ENCODE measurements around the gene MYCN.
"Not testable (repeated sequence)": the region's sequence is repeated elsewhere in the genome, so short reads cannot be mapped to it uniquely, and the experiment has no call there.

Gene MYCN

DNA sequence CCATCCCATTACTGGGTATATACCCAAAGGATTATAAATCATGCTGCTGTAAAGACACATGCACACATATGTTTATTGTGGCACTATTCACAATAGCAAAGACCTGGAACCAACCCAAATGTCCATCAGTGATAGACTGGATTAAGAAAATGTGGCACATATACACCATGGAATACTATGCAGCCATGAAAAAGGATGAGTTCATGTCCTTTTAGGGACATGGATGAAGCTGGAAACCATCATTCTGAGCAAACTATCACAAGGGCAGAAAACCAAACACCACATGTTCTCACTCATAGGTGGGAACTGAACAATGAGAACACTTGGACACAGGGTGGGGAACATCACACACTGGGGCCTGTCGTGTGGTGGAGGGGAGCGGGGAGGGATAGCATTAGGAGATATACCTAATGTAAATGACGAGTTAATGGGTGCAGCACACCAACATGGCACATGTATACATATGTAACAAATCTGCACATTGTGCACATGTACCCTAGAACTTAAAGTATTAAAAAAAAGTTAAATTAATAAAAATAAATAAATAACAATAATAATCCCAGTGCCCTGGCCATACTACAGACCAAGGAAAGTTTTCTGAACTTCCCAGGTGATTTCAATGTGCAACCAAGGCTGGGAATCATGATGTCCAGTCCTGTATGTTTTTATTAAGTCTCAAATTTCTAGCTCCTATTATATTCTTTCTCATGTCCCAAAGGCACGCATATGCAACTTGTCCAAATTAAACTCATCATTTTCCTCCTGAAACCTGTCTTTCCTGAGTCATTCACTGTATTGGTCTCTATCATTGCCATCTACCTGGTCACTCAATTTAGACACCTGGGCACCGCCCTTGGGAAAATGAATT lies 23.0 kb downstream of the MYCN start:
- DNase-seq = not testable (repeated sequence)

DNA sequence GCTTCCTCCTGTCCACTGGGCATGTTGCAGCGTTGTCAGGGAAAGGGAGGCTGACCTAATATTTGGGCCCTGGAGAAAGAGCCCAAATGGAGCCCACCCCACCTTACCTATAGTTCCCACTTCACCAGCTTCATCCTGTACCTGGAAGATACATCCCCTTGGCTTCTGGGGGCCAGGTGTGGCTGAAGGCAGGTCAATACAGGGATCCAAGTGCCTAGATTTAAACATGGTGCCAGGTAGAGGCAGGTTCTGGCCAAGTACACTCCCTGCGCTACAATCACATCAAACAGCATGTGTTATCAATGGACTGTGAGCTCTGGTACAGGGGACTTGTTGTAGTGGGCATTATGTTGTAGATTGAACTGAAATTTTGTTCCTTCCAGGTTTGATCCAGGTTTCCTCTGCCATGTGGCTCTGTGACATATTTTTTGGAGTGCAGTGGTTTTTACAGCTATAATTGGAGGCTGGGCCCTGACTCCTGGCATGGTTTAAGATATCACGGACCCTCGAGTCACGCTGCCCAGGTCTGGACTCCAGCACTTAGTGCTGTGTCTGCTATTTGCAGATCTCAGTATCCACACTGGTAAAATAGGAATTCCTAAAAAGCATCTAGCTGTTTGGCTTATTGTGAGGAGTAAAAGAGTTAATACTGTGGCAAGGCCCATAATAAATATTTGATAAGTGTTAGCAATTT lies 23.8 kb downstream of the MYCN start:
- DNase-seq = no peak

DNA sequence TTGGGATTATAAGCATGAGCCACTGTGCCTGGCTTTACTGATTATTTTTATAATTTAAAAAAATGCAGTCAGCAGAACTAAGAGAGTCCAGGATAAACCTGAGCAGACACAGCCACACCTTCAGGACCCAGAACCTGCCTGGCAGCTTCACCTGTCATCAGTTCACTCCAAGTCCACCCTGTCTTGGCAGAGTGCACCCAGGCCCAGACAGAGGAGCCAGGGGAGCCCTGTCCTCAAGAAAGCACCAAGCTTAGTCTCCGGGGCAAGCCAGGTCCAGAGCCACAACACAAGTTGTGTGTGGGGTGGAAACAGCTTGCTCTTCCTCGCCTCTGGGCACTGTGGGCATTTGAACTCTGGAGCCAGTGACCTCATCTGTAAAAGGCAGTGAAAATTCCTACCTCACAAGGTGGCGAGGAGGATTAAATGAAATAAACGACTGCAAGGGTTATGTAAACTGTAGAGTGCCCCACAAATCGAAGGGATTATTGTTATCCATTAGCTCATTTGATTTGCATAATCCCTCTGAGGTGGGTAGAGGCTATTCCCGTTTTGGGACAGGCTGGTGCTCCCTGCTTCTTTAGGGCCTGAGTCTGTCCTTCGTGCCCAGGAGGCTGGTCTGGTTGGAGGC lies 24.7 kb downstream of the MYCN start:
- DNase-seq = no peak

DNA sequence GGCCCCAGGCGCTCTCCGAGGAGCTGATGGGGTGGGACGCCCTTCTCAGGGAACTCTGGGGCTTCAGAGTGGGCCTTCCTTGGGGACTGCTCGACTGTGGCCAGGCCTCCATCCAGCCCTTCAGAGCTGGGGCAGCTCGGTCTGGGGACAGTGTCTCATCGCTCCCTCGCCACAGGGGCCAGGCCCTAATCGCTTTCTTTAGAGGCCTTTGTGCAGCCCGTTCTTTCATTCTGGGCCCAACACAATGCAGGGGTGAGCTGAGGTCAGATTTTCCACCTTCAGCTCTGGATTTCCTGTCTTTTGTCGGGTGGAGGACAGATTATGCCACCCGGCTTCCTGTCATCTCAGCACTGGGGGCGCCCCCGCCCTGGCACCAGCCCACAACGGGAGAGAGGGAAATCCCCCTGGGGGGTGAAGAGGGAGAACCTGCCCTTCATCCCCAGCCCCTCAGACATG lies 25.2 kb downstream of the MYCN start:
- no peak for DNase-seq

DNA sequence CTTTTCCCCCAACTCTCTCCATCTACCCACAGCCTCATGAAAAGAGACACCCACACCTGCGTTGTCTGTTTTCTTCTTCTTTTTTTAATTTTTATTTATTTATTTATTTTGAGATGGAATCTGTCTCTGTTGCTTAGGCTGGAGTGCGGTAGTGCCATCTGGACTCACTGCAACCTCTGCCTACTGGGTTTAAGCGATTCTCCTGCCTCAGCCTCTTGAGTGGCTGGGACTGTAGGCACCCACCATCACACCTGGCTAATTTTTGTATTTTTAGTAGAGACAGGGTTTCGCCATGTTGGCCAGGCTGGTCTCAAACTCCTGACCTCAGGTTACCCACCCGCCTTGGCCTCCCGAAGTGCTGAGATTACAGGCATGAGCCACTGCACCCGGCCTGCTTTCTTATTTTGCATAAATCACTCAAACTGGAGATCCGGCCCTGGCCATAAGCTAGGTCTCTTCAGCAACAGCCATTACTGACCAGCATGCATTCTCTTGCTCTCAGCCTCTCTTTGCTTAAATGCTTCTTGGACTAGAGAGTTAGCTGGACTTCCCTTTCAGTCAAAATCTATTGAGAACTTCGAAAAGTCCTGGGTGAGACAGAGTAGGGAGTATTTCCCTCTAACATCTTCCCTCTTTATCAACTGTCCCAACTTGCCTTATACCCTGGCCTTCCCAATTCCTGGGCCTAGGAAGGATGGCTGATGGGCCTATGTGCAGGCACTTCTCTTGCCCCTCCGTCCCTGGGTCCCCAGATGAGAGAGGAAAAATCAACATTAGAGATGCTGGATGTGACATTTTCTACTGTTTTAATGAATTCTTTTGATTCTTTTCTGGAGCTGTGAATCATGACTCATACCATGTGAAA lies 27.3 kb downstream of the MYCN start:
- DNase-seq = no peak

DNA sequence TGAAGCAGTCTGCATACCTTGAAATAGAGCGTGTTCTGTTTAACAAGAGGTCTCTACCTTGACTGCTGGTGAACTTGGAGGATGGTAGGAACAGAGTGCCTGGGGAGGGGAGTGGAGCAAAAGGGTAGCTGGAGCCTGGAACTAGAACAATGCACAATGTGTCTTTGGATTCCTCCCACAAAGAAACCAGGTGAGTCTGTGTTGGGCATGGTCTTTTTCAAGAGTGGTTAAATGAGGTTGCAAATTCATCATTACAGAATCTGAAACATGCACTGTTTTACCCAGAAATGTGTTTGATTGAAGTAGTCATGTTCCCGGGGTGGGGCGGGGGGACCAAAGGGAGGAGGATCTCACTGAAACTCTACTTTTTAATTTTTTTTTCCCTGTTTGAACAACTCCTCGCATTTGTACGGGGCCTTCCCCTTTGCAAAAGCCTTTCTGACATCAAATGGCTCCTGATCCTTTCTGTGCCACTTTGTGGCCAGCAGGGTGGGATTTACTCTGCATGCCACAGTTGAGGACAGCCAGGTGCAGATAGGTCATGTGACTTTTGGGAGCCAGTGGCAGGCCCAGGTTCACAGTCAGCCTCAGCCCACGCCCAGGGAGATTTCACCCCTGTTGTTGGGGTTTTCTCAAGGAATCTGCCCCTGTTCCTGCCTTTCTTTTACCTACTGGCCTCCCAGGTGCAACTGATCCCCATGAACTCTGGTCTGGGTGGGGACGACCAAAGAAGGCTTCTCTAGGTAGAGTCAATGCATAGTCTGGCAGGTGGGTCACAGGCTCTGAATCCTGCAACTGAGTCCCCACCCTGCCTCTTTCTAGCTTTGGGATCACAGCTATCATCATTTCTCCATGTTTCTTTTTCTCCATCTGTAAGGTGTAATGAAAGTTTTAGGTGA lies 28.2 kb downstream of the MYCN start:
- no peak for DNase-seq

DNA sequence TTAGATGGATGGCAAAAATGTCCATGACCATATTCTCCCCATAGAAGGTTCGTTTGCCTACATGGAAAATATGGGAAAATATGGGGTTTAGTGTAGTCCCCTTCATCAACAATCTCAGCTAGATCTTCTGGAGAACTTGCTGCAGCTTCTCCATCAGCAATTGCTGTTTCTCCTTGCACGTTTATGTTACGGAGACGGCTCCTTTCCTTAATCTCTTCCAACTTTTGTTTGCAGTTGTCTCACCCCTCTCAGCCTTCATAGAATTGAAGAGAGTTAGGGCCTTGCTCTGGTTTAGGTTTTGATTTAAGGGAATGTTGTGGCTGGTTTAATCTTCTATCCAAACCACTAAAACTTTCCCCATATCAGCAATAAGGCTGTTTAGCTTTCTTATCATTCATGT lies 28.9 kb downstream of the MYCN start:
- DNase-seq = no peak

DNA sequence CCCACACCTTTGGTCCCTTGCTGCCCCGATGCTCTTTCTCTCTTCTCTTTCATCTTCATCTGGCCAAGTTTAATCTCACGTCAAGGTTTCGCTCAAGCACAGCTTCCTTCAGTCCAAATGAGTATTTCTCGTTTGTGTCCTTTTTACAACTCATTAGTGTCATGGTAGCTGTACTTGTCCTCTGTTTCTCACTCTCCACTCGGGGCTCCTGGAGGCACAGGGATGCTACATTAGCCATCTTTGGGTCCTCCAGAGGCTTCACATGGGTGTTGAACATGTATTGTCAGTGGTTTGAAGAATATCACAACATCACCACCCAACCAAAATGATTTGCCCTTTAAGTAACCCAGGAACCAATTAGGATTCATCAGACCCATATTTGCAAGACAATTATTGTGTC lies 30.4 kb downstream of the MYCN start:
- DNase-seq = no peak

DNA sequence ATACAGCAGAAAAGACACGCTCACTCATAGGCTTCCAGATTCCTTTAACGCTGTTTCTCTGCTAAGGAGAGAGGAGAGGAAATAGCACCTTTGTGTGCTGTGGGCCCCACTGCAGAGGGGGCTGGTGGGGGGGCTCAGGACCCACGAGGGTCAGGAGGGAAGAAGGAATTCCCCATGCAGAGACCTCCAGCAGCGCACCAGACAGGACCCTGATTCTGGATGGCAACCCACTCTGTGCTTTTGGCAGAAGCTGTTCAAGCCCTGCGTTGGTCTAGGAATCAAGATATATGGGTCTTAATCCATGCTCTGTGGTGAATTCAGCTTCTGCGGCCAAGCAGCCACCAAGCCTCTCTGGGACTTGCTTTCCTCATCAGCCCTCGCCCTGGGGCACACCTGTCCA lies 31.0 kb downstream of the MYCN start:
- no peak for DNase-seq

DNA sequence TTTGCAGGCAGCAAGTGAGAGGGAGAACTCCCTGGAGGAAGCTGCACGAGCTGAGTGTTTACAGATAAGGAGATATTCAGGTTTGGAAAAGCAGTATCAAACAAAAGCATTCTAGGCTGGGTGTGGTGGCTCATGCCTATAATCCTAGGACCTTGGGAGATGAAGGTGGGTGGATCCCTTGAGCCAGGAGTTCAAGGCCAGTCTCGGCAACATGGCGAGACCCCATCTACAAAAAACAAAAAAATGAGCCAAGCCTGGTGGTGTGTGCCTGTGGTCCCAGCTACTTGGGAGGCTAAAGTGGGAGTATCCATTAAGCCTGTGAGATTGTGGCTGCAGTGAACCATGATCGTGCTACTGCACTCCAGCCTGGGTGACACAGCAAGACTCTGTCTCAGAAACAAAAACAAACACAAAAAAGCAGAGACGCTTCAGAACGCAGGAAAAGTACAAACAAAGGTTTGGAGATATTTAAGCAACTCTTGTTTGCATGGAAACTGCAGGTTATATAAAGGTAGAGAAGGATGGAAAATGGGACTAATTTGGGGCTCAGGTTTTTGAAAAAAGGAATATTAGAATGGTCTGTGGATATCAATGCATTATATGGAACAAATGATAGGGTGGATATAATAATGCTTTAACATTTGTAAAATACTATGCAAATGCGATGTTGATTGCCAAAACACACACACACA lies 31.6 kb downstream of the MYCN start:
- DNase-seq = no peak

DNA sequence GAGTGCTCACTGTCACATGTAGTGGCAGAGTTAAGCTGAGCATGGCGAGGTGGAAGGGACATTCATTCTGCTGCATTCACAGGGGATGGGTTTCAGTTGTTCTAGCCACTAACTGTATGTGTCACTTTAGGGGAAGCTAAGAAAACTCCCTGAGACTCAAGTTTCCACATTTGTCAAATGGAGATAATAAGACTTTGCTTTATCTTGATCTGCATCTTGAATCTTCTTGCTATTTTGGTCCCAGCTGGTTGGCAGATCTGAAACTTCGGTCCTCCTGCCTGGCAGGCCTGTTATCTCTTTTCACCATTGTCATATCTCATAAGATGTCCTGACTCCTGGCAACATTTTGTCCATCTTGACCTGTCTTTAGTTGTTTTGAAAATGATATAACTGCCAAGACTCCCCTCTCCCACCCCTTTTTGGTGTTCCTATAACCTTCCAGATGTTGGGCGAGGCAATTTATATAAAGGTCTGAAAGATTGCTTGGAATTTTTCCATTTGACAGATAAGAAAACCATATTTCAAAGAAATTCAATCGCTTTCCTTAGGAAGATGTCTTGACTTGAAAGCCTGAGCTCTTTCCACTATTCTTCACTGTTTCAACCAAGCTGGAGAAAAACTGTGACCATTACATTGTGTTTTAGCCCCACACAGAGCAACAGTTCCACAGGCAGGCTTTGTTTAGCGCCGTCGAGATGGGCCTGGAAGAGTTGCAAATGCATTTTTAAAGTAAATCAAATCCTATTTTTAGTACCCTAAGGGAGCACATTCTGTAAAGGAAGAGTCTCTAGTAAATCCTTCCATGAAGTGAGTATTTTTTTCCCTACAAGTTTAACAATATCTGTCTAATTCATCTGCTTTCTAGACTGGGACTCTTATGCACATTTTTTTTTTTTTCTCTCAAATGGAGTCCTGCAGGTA lies 33.4 kb downstream of the MYCN start:
- DNase-seq = no peak

DNA sequence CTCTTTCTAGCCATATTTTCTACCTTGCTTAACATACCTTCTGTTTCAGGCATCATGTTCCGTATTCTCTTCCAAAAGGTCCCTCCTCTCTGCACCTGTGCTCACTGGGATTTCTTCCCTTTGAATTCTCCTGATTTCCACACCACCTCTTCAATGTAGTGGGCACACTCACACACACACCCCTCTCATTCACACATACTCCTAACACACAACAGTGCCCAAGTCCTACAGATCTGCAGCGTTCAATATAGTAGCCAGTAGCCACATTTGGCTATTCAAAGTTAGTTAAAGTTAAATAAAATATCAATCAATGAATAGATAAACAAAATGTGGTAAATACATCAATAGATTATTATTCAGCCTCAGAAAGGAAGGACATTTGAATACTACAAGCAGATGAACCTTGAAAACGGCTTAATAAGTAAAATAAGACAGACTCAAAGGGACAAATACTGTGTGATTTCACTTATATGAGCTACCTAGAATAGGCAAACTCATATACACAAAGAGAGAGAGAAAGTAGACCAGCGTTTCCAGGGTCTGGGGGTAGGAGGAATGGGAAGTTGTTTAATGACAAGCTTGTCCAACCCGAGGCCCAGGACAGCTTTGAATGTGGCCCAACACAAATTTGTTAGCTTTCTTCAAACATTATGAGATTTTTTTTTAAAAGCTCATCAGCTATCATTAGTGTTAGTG lies 34.4 kb downstream of the MYCN start:
- no peak for DNase-seq

DNA sequence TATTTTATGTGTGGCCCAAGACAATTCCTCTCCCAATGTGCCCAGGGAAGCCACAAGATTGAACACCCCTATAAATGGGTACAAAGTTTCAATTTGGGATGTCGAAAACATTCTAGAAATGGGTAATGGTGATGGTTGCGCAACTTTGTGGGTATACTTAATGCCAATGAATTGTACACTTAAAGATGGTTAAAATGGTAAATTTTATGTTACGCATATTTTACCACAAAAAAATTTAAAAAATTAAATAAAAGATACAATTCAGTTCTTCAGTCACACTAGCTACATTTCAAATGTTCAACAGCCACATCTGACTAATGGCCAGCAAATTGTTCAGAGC lies 34.9 kb downstream of the MYCN start:
- no peak for DNase-seq

DNA sequence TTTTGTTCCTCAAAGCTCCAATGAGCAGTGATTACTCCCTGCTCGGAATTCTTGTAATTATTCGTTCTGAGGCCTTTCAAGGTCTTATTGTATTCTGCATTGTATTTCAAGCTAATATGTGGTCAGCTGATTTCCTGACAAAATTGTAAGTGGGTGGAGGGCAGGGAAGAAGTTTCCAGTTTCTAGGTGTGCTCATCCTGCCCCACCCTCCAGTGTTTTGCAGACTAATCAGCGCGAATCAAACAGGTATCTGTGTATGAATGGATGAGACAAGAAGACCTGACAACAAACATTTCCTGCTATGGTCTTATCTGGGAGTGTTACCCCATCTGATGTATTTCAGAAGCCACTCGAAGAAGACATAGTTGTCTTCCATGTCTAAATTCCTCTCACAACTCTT lies 35.3 kb downstream of the MYCN start:
- DNase-seq = no peak

DNA sequence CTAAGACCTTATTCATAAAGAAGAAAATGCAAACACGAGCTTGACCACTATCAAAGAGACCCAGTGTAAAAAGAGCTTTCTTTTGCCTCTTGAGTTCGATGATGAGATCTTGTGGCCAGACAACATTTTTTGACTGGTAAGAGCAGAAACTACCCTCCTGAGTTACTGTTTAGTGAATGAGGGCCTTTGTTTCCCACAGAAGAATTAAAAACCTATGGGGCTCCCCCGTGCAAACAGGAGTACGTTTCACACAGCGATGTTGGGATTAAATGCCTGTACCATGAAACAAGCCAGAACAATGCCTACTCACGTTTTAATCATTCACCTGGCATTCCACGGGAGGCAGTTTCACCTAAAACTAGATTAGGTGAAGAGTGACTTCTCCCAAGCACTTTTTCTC lies 36.0 kb downstream of the MYCN start:
- no peak for DNase-seq

DNA sequence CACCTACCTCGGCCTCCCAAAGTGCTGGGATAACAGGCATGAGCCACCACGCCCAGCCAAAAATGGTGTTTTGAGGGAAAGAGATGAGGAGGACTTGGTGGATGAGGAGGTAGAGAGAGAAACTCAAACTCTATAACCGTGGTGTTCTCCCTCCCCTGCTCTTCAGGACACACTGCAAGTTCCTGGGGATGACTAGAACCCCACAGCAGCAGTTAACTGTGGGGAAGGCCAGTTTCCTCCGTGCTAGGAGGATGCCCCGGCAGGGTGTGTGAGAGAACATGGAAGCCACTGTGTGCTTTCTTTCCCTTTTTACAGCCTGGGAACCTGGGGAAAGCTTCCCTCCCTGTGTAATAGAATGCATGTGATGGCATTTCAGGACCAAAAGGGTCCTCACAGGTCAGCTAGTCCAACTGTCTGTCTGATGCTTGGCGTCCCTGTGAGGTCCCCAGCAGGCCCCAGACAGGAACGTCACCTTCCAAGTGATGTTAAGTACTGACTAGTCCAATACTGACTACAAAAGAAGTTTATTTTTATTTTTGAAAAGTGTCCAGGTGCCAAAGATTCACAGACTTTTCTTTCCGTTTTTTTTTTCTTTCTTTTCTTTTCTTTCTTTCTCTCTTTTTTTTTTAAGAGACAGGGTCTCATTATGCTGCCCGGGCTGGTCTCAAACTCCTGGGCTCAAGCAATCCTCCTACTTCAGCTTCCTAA lies 38.9 kb downstream of the MYCN start:
- DNase-seq = no peak

DNA sequence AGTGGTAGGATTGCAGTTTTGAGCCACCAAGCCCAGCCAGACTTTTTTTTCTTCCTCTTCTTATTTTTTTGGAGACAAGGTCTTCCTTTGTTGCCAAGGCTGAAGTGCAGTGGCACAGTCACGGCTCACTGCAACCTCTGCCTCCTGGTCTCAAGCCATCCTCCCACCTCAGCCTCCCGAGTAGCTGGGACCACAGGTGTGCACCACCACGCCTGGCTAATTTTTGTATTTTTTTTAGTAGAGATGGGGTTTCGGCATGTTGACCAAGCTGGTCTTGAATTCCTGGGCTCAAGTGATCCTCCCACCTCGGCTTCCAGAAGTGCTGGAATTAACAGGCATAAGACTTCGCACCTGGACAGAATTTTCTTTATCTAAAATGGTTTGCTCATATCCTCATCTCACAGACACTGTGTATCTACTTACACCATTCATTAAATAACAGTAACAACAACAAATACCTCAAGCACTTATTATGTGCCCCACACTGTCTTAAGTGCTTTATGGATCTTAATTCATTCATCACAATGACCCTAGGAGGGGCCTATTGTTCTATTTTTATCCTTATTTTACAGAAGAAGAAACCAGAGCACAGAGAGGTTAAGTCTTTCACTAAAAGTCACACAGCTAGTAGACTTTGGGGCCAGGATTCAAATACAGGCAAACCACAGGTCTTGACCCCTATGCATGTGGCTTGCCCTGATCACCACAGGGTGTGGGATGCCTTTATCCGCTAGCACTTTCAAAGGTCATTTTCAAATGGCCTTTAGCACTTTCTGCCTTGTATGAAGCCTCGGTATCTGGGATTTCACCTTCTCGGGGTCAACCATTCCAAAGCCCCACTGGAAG lies 39.6 kb downstream of the MYCN start:
- DNase-seq = no peak

DNA sequence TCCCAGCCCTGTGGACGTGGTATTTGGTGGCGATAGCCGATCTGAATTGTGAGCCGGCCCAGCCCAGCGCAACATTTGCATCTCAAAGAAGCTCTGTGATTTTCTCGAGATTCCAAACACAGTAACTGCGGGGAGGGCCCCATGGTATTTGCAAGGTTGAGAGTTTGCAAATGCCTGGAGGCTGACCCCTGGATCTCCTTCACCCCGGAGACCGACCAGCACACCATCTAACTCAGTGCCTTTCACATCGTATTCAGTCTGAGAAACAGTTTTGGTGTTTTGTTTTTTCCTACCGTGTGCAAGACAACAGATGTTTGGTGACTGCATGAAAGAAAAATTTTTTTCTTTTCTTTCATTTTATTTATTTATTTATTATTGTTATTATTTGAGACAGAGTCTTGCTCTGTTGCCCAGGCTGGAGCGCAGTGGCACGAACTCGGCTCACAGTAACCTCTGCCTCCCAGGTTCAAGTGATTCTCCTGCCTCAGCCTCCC lies 40.3 kb downstream of the MYCN start:
- DNase-seq = no peak
